HG03432 (cell line): ENCODE results near the gene DIAPH1.

Source experiments
- ATAC-seq: cut with Tn5 transposase; IDR thresholded peaks from one replicate; pipeline ENCODE4 v1.9.1; 2021; ENCODE audit warnings: mild to moderate bottlenecking, moderate library complexity; ENCODE audit not compliant: unreplicated experiment

DIAPH1 gene

DNA sequence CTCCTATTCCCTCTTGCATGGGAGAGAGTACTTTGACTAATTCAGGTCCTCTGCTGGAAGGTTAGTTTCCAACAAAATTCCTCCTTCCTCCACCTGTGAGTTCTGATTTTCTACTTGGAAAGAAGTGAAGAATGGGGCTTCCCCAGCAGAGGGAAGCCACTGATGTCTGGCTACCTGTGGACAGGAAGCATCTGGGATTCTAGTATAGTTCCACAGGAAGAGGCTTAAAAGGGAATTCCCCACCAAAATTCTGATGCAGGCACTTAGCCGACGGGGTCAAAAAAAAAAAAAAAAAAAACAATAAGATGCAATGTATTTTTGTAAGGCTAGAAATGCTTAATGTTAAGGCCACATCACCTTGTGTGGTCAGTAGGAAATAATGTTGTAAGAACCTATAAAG is 96.5 kb downstream of the DIAPH1 start:
- no peak for ATAC-seq

DNA sequence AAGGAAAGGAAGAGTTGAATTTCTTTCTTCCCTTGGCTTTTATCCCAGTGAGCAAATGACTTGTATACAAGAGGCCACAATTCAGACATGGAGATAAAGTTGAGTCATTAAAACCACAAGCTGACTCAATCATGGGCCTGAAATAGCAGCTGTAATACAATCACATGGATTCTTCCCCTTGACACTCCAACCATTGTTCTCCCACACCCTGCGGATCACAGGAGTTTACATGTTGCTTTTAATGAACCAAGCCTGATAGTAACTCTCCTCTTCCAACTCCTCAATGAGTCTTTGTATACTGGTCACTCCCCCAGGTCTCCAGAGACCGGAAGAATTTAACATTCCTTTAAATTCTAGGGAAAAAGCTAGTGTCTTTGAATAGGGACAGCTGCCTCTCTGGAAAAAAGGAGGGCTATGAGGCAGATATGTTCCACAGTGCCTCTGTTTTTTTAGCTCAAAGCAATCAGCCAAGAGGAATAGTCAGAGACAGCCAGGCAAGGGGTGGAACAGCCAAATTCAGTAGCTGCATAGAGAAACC is 97.5 kb downstream of the DIAPH1 start:
- no peak for ATAC-seq

DNA sequence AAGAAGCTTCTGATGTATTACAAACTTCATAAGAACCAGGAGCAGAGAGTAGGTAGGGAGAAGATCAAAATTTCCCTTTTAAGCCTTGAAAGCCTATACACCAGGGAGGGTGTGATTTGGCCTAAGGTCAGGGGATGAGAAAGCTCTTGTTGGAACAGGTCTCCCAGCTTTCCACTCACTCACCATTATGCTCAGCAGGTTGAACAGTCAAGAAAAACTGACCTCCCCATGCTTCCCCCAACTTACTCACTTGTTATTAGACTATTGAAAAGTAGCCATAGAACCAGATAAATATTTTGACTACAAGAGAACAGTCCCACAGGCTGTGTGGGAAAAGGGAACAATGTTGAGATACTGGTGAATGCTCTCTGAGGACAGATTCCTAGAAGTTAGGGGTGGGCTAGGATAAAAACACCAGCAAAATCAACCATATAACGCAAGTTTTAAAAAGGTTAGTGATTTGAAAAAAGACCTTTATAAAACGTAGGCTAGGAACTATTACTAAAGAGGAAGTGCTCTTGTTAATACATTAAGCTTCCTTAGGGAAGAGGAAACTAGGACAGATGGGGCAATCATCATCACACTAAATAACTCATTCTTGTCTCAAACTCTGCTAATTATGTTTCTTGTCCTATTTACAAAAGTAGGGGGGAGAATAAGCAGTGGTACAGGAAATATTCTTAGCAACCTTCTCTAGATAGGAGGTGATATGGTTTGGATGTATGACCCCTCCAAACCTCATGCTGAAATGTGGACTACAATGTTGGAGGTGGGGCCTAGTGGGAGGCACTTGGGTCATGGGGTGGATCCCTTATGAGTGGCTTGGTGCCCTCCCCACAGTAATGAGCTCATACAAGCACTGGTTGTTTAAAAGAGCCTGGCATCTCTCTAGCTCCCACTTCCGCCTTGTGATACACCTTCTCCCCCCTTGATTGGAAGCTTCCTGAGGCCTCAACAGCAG is 98.9 kb downstream of the DIAPH1 start:
- ATAC-seq = no peak

DNA sequence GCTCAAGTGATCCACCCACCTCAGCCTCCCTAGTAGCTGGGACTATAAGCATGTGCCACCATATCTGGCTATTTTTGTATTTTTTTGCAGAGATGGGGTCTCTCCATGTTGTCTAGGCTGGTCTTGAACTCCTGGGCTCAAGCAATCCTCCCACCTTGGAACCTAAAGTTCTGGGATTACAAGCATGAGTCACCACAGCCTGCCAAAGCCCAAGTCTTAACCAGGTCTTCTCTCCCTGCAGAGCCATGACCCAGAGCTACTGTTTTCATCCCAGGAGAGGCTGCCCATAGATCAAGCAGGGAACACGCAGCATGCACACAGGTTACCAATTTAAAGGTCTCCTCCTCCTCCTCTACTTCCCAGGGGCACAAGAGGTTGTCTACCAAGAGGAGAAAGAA is 100.2 kb downstream of the DIAPH1 start:
- no peak for ATAC-seq

DNA sequence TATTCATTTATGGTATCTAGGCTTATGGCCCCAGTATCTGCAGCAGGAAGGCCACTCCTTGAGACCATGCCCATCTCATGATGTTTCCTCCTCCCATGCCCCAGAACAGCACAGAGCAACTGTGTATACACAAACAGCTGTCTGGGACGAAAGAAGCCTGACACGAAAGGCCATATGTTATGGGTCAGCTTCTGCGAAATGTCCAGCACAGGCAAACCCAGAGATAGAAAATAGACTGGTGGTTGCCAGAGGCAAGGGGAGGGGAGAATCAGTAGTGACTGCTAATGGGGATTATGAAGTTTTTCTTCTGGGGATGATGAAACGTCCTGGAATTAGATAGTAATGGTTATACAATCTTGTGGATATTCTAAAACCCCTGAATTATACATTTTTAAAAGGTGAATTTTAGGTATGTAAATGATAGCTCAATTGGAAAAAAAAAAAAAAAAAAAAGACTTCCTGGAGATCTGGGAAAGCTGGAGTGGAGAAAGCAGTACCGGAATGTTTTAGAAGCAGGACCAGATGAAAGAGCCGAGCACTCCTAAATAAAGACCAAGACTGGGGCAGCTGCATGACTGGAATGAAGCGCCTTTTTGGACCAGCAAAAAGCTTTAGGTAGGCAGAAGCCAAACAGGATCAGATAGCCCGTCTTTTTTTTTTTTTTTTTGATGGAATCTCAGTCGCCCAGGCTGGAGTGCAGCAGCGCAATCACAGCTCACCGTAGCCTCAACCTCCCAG is 100.8 kb downstream of the DIAPH1 start:
- ATAC-seq = no peak

DNA sequence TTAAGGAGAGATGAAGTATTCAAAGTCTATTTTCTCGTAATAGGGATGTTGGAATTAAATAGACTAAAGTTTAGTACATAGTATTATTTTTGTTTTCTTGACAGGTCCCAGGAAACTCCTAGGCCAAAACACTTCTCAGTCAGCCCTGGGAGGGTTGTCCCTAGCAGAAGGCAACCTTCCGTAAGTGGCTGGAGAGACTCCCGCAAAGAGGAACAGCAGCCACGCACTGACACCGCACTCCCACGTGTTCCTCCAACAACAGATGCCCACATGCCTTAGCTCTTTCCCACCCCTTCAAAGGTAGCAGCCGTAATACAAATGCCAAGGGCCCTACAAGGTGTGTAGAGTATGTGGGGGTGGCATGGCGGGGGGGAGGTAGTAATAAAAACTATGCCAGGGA is 101.5 kb downstream of the DIAPH1 start:
- no peak for ATAC-seq

DNA sequence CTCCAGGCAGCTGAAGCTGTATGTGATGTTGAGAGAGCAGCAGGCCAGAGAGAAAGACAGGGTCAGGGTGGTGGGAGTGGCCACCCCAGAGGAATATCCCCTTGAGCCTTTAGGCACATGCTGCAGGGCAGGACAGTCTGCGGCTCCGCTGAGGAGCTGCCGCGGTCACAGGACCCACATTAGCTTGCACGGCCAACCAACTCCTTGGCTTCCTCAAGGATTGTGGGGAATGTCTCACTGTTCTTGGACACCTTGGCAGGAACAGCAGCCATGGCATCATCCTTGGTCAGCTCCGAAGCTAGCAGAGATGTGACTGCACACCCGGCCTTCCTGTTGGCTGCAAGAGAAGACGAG is 102.2 kb downstream of the DIAPH1 start:
- ATAC-seq = no peak

DNA sequence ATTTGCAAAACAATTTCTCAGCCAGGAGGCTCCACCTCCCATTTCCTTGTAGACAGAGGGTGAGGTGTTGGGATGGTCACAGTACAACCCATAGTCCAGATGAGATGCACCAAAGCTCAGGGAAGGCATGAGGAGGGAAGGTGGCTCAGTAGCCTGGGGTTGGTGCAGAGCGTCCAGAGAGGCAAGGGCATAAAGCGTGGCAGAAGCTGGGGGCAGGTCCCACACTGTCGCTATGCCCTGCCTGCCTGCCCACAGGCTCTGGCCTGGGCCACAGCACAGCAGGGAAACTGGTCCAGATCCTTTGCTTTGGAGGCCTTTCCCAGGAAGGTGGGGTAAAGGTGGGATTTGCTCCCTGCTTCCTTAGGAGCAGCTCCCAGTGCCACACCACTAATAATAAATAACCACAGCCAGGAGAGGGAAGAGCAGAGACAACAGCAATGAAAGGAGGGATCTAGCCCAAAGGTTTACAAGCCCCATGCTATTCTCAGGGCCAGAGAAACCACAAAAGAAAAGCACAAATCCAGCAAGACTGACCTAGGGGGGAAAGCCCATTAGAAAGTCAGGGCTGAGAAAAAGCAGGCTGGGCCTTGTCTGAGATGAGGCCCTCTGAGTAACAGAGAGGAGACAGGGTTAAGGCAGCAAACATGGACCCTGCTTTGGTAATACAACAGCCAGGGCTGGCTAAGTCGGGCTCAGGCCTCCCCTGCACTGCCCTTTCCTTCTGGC is 102.7 kb downstream of the DIAPH1 start:
- ATAC-seq = no peak

DNA sequence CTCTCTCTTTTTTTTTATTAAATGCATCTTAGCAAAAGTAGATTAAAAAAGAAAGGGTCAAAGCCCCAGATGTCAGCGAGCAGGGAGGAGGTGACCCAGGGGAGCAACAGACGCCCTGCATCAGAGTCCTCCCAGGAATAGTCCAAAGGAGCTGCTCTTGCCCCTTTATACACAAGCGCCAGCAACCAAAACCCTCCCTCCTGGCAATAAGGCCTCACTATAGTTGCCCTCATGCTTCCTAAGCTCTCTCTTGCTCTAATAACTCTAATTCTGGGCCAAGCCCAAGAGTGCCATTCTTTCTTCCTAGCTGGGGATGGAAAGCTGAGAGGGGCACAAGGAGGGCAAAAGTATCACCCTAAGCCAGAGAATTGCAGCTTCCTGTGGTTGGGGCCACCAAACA is 103.7 kb downstream of the DIAPH1 start:
- no peak for ATAC-seq

DNA sequence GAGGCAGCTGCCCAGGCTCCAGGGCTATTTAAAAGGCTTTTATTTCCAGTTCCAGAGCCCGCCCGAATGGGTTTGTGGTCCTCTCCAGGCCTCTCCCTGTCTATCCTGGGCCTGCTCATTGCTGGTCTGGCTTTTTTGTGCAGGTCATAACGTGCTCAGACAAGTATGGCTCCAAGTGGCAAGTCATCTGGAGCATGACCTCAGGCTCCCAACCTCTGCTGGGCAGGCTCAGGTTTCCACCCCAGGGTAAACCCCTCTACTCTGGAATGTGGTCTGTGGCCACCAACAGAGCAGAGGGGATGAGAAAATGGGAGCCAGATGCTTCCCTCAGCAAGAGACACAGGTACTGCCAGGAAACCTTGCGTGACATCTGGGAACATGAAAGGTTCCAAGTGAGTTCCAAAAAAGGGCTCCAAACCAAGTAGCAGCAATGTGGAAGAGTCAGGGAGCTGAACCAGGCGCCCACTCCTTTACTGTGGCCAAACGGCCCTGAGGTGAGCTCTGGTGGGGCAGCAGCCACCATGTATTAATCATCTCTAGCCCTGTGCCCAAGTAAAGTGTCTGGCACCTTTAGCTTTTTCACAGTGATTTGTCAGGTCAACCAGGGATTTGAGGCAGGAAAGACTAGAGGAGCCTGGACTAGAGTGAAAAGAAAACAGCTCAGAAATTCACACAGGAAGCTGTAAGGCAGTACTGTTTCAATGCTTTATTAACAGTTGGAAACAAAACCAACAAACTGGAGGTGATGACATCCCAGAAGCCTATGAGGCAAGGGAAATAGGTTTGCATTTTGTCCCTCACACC is 104.3 kb downstream of the DIAPH1 start:
- ATAC-seq = peak; percentile 20

DNA sequence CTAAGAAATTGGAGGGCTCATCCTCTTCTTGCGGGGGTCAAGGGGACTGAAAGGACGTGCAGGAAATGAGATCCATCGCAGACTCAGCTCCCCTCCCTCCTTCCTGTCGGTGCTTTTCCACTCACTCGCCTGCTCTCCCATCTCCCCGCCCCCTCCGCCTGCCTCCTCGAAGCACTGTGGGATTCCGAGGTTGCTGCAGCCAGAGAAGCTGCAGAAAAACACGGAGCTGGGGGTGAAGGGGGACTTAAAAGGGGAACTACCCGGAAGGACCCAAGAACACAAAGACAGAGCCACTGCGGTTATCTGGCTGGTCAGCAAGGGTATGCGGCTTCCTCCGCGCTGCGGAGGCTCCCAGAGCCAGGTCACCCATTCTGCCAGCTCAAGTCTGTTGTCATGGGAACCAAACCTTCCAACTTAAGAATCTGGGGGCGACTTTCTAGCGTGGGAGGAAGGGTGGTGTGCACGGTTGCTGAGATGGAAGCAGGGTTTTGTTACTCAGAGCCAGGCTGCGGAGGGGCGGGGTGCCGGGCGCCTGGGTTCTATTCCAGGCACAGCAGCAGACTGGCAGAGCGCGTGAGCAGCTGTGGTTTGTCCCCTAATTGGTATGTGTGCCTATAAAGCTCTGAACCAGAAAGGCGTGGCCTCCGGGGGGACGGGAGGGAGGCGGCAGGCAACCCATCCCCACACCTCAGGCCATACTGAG is 105.0 kb downstream of the DIAPH1 start:
- peak; percentile 52 for ATAC-seq

DNA sequence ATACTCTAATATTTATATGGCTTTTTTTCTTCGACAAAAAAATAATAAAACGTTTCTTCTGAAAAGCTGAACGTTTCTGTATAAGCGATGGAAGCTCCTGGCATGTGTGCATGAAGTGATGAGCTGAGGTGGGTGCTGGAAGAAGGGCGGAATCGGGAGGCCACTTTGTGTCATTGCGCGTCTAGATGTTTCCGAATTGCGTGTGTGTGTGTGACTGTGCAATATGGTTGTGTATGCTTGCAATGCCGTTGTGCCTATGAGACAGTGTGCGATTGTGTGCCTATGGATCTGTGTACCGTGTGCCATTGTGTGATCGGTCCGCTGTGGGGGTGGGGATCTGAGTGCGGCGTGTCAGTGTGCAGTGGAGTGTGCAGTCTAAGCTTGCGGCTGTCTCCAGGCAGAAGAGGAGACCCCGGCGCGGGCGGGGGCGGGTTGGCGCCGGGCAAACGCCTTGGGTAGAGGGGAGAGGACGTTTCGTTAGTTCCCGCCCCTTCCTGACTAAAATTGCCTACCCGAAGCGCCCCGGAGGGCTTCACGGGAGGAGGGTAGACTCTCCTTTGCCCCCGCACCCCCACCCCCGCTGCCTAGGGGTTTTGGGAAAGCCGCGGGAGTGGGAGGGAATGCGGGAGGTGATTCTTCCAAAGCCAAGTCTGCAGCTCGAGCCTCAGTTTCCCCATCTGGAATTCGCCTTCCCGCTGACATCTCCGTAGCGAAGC is 105.7 kb downstream of the DIAPH1 start:
- no peak for ATAC-seq

DNA sequence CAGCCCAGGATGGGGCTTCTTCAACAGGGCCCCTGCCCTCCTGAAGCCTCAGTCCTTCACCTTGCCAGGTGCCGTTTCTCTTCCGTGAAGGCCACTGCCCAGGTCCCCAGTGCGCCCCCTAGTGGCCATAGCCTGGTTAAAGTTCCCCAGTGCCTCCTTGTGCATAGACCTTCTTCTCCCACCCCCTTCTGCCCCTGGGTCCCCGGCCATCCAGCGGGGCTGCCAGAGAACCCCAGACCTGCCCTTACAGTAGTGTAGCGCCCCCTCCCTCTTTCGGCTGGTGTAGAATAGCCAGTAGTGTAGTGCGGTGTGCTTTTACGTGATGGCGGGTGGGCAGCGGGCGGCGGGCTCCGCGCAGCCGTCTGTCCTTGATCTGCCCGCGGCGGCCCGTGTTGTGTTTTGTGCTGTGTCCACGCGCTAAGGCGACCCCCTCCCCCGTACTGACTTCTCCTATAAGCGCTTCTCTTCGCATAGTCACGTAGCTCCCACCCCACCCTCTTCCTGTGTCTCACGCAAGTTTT is 106.3 kb downstream of the DIAPH1 start:
- no peak for ATAC-seq

DNA sequence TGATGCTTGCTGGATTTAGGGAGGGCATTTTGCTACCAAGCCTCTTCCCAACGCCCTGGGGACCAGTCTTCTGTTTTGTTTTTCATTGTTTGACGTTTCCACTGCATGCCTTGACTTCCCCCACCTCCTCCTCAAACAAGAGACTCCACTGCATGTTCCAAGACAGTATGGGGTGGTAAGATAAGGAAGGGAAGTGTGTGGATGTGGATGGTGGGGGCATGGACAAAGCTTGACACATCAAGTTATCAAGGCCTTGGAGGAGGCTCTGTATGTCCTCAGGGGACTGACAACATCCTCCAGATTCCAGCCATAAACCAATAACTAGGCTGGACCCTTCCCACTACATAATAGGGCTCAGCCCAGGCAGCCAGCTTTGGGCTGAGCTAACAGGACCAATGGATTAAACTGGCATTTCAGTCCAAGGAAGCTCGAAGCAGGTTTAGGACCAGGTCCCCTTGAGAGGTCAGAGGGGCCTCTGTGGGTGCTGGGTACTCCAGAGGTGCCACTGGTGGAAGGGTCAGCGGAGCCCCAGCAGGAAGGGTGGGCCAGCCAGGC is 107.0 kb downstream of the DIAPH1 start:
- no peak for ATAC-seq

DNA sequence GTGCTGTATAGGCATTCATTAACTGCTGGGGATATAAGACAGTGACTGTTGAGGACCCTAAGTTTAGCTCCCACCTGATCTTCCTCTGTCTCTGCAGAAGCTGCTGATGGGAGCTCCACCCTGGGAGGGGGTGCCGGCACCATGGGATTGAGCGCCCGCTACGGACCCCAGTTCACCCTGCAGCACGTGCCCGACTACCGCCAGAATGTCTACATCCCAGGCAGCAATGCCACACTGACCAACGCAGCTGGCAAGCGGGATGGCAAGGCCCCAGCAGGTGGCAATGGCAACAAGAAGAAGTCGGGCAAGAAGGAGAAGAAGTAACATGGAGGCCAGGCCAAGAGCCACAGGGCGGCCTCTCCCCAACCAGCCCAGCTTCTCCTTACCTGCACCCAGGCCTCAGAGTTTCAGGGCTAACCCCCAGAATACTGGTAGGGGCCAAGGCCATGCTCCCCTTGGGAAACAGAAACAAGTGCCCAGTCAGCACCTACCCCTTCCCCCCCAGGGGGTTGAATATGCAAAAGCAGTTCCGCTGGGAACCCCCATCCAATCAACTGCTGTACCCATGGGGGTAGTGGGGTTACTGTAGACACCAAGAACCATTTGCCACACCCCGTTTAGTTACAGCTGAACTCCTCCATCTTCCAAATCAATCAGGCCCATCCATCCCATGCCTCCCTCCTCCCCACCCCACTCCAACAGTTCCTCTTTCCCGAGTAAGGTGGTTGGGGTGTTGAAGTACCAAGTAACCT is 107.8 kb downstream of the DIAPH1 start:
- ATAC-seq = peak; percentile 21

DNA sequence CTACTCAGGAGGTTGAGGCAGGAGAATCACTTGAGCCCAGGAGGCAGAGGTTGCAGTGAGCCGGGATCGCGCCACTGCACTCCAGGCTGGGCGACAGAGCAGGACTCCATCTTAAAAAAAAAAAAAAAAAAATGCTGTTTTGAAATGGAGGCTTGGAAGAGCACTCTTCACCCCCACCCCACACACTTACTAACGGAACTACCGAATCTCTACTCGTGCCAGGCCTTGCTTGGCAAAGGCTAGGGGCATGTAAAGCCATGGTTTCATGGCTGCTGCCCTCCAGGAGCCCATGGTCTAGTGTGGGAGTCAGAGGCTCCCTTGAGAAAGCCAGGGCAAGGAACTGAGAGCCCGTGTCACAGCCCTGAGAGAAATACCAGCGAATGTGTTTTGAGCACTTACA is 108.6 kb downstream of the DIAPH1 start:
- ATAC-seq = no peak

DNA sequence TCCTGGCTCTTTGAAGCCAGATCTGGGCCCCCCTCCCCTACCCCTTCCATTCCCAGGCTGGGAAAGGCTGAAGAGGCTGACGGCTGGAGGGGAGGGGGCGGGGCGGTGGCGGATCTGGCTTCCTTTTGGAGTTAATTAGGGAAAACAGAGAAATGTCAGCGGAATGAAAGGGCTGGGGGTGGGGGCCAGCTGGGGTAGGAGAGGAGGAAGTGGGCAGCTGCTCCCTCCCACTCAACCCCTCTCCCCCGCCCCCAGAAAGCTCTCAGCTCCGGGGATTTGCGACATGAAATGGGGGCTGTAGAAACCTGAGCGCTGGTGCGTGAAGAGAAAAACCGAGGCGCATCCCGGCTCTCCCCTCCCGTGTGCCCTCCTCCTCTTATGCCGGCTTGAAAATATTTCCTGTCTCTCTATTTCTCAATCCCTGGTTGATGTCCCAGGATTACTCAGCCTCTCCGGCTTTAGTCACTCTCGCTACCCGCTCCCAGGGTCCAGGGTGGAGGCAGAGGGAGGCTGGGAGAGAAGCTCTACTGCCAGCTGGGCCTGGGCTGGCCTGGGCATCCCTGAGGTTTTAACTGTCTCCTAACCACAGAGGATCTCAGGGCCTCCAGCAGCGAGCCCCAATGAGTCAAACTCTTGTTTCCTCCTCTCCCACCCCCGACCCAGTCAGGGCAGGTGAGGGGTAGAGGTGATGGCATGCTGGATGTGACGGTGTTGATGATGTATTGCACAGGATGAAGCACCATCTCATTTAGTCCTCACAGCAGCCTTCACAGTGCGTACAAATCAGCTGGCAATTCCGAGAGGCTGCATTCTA is 109.8 kb downstream of the DIAPH1 start:
- ATAC-seq = peak; percentile 19
